ENCODE measurements around the gene NAT10. TPM values are rescaled to one million over a fixed set of nuclear protein-coding genes. Genes with fewer than 3 reads are reported as not detected.
"Not testable (repeated sequence)": the region's sequence is repeated elsewhere in the genome, so short reads cannot be mapped to it uniquely, and the experiment has no call there.

NAT10 gene
- total RNA-seq: 10 to 100 TPM; 13.3 to 16.0 TPM

DNA sequence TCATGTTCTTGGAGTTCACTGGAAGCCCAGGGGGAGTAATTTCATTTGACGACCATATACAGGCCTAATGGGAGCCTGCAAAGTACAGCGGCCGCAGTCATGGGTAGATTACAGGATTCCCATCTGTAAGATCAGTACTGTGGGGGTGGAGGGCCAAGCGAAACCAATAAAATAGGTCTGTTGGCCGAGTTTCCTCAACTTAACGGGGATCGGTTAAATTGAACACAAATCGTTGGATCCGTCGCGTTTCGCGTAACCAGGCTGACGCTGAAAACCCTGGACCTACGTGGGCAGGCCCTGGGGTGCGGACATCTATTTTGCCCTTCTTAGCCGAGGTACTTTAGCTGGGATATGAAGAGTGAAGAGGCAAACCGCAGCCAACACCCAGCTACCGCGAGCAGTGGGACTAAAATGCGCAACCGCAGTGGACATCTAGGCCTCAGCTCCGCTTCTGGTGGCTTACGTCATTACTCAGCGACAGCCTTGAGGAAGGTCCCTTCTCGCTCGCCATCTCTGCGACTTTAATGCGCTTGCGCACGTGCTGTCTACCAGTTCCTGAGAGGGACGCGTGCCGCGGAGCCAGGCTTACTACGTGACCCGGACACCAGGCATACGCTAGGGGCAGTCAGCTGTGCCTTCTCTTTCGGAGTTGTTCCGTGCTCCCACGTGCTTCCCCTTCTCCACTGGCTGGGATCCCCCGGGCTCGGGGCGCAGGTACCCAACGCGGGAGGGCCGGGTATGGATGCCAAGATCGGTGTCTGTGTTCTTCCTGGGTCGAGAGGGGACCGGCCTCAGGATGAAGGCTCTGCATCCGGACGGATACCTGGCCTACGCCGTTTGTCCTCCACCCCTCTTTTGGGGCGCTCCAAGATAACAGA is at the start of gene NAT10:
NAT10 (plus strand) TSS at position 551 of the 878 bp plus-strand sequence. CDS start 2,597 bp downstream, outside the sequence.
- DNase-seq (ENCODE audit: low spot score): peak; percentile 99
- H3K4me3 ChIP-seq: peak within 1 kb of the TSS; percentile 60 to 92
- H3K27me3 ChIP-seq: no peaks in the 10 kb centered on the region
- peaks cover 20% of the 10 kb centered on the region for H3K36me3 ChIP-seq
- TF ChIP-seq, protein P1, sequence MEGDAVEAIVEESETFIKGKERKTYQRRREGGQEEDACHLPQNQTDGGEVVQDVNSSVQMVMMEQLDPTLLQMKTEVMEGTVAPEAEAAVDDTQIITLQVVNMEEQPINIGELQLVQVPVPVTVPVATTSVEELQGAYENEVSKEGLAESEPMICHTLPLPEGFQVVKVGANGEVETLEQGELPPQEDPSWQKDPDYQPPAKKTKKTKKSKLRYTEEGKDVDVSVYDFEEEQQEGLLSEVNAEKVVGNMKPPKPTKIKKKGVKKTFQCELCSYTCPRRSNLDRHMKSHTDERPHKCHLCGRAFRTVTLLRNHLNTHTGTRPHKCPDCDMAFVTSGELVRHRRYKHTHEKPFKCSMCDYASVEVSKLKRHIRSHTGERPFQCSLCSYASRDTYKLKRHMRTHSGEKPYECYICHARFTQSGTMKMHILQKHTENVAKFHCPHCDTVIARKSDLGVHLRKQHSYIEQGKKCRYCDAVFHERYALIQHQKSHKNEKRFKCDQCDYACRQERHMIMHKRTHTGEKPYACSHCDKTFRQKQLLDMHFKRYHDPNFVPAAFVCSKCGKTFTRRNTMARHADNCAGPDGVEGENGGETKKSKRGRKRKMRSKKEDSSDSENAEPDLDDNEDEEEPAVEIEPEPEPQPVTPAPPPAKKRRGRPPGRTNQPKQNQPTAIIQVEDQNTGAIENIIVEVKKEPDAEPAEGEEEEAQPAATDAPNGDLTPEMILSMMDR (IDR thresholded peaks at IDR 0.05): no peak
- no peaks in the 10 kb centered on the region for H3K9me3 ChIP-seq
- H3K4me1 ChIP-seq: peaks cover 0 to 15% of the 10 kb centered on the region in 2 donors
- peak within 1 kb of the TSS; percentile 87 to 93 for H3K27ac ChIP-seq

DNA sequence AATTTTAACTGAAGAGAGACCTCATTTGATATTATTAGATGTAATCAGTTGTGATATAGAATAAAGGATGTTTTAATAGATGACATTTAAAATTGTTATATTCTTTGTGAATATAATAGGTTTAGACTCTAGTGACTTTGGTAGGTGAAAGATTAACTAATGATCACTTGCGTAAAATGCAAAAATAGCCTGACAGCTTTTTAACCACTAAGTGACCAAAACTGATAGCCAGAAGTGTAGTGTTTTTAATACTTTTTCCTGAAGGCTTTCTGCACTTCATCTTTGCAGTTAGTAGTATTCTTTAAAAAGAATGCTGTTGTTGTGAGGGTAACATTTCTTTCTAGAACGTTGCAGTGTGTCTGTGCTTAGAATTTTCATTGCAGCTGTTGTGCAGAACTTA is 48.8 kb upstream of the NAT10 start:
- Histone ChIP-seq H3K9me3 (no peaks in the 10 kb centered on the region), H3K4me3 (no peak overlapping the region), H3K27ac (no peak overlapping the region), H3K36me3 (no peaks in the 10 kb centered on the region), H3K4me1 (peaks cover 0 to 46% of the 10 kb centered on the region in 2 donors), H3K27me3 (no peaks in the 10 kb centered on the region)
- DNase-seq (ENCODE audit: low spot score): no peak
- TF ChIP-seq, protein P1 (IDR thresholded peaks at IDR 0.05): no peak

- no peak for DNase-seq (ENCODE audit: low spot score)
- no peaks in the 10 kb centered on the region for H3K36me3 ChIP-seq
- H3K9me3 ChIP-seq: no peaks in the 10 kb centered on the region
- TF ChIP-seq, protein P1 (IDR thresholded peaks at IDR 0.05): no peak
- H3K27ac ChIP-seq: no peak overlapping the region
- no peak overlapping the region for H3K4me3 ChIP-seq
- no peaks in the 10 kb centered on the region for H3K27me3 ChIP-seq
- peaks cover 0 to 55% of the 10 kb centered on the region in 2 donors for H3K4me1 ChIP-seq
These were observed 42.2 kb upstream of the NAT10 start for GRCh38 chr11:34063061-34063795.

DNA sequence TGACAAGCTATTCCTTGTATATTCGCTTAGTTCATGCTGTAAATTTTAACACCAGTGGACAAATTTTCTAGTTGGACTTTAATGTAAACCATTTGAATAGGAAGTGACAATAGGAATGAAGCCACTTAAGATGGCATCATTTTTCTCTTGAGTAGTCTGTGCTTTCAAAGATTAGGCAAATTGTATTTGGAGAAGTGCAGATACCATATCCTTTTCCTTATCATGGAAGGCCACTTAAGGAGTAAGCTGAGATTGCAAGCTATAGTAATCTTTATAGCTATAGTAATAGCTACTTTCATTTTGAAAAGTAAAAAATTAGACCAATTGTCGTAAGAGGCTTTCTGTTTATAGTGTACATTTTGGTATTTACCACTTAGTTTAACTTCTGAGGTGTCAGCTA is 41.1 kb upstream of the NAT10 start:
- Histone ChIP-seq H3K9me3 (no peaks in the 10 kb centered on the region), H3K27ac (no peak overlapping the region), H3K36me3 (no peaks in the 10 kb centered on the region), H3K4me3 (no peak overlapping the region), H3K4me1 (peaks cover 0 to 59% of the 10 kb centered on the region in 2 donors), H3K27me3 (no peaks in the 10 kb centered on the region)
- no peak for DNase-seq (ENCODE audit: low spot score)
- TF ChIP-seq, protein P1 (IDR thresholded peaks at IDR 0.05): no peak

GRCh38 chr11:34065505-34066203 is 39.8 kb upstream of the NAT10 start:
- peaks cover 0 to 68% of the 10 kb centered on the region in 2 donors for H3K4me1 ChIP-seq
- no peak overlapping the region for H3K4me3 ChIP-seq
- no peak overlapping the region for H3K27ac ChIP-seq
- H3K27me3 ChIP-seq: no peaks in the 10 kb centered on the region
- H3K9me3 ChIP-seq: no peaks in the 10 kb centered on the region
- DNase-seq (ENCODE audit: low spot score): no peak
- TF ChIP-seq, protein P1 (IDR thresholded peaks at IDR 0.05): no peak
- no peaks in the 10 kb centered on the region for H3K36me3 ChIP-seq

DNA sequence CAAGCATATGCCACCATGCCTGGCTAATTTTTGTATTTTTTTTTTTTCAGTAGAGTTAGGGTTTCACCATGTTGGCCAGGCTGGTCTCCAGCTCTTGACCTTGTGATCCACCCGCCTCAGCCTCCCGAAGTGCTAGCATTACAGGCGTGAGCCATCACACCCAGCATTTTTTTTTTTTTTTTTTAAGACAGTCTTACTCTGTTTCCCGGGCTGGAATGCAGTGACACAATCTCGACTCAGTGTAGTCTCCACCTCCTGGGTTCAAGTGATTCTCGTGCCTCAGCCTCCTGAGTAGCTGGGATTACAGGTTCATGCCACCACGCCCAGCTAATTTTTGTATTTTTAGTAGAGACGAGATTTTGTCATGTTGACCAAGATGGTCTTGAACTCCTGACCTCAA is 38.7 kb upstream of the NAT10 start:
- H3K9me3 ChIP-seq; H3K27me3 ChIP-seq; DNase-seq (ENCODE audit: low spot score); H3K27ac ChIP-seq; H3K36me3 ChIP-seq; H3K4me3 ChIP-seq: not testable (repeated sequence)
- peaks cover 0 to 76% of the 10 kb centered on the region in 2 donors for H3K4me1 ChIP-seq
